ENCODE data around the gene SOX13.

DNA sequence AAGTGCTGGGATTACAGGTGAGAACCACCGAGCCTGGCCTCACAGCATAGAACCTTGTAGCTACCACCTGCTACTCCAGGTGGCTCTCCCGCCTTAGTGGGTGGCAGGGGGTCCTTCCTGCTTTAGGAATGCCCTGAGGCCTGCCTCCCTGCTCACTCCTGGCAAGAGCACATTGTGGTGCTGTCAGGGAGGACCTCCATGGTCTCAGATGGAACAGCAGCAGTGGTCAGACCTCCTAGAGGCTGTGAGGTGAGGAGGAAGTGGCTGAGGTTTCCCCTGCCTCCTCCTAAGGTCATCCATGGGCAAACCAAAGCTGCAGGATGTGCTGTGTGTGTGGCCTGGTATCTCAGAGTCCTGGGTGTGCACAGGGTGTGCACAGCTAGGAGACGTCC, 6.7 kb downstream of the SOX13 start:
- TF ChIP-seq CTCF (conservative IDR thresholded peaks at IDR 0.05; ENCODE audit: low read depth, low read length): no peak
- no peak for TF ChIP-seq EZH2 (IDR thresholded peaks at IDR 0.05; ENCODE audit: low read length, unreplicated experiment)

Data from PC-3 (cell line).